HepG2 (cell line): ENCODE measurements around the gene GJC1. TPM values are rescaled to one million over a fixed set of nuclear protein-coding genes. Genes with fewer than 3 reads are reported as not detected.

Experiments used
- CHD2 ChIP-seq: IDR thresholded peaks from 2 replicates; pipeline ENCODE4 v1.6.1; 2011; ENCODE audit warnings: low read depth, low read length, improper control_type of control experiment
- ERF ChIP-seq: IDR thresholded peaks from 2 replicates; pipeline ENCODE4 v1.6.1; 2018; ENCODE audit warnings: missing biosample characterization, missing genetic modification reagents
- FOXJ3 ChIP-seq: sonication (generic); formaldehyde crosslinking; IDR thresholded peaks from 2 replicates; pipeline ENCODE4 v1.4.0; 2020; ENCODE audit warnings: missing genetic modification reagents, mild to moderate bottlenecking, borderline replicate concordance
- HOXD1 ChIP-seq: sonication (generic); formaldehyde crosslinking; IDR thresholded peaks from 2 replicates; pipeline ENCODE4 v1.5.0; 2020; ENCODE audit warnings: missing genetic modification reagents
- MIXL1 ChIP-seq: IDR thresholded peaks from 2 replicates; pipeline ENCODE4 v1.6.1; 2016
- POLR2AphosphoS5 ChIP-seq: IDR thresholded peaks from 2 replicates; pipeline ENCODE4 v1.6.1; 2012; ENCODE audit warnings: low read depth, low read length
- POLR2G ChIP-seq: fragments of 200-400 bp; formaldehyde crosslinking; IDR thresholded peaks from 2 replicates; pipeline ENCODE4 v1.6.1; 2018; ENCODE audit warnings: mild to moderate bottlenecking, low read depth, low read length, moderate library complexity
- RAD21 ChIP-seq: fragments of 450-650 bp; formaldehyde crosslinking; IDR thresholded peaks from 2 replicates; pipeline ENCODE4 v1.5.0; 2020; ENCODE audit warnings: mild to moderate bottlenecking
- RXRA ChIP-seq: sonication (generic); formaldehyde crosslinking; IDR thresholded peaks from 2 replicates; pipeline ENCODE4 v1.5.1; 2020; ENCODE audit warnings: missing genetic modification reagents
- RXRB ChIP-seq: IDR thresholded peaks from 2 replicates; pipeline ENCODE4 v1.6.1; 2016; ENCODE audit warnings: borderline replicate concordance, missing genetic modification reagents, missing compliant biosample characterization
- SIX1 ChIP-seq: sonication (generic); formaldehyde crosslinking; IDR thresholded peaks from 2 replicates; pipeline ENCODE4 v1.4.0; 2020; ENCODE audit warnings: missing genetic modification reagents, borderline replicate concordance
- YEATS2 ChIP-seq: sonication (generic); formaldehyde crosslinking; IDR thresholded peaks from 2 replicates; pipeline ENCODE4 v1.4.0; 2020; ENCODE audit warnings: missing genetic modification reagents, borderline replicate concordance
- ZNF260 ChIP-seq: sonication (generic); formaldehyde crosslinking; IDR thresholded peaks from 2 replicates; pipeline ENCODE4 v1.4.0; 2020; ENCODE audit warnings: missing genetic modification reagents, low read depth, mild to moderate bottlenecking, borderline replicate concordance
- ZNF3 ChIP-seq: IDR thresholded peaks from 2 replicates; pipeline ENCODE4 v1.7.0; 2017; ENCODE audit warnings: inconsistent platforms
- ZNF329 ChIP-seq: sonication (generic); formaldehyde crosslinking; IDR thresholded peaks from 2 replicates; pipeline ENCODE4 v1.9.0; 2021; ENCODE audit warnings: low read depth, mild to moderate bottlenecking, missing genetic modification reagents
- ZNF431 ChIP-seq: sonication (generic); formaldehyde crosslinking; IDR thresholded peaks from 2 replicates; pipeline ENCODE4 v1.9.0; 2022; ENCODE audit warnings: missing genetic modification reagents, low read depth, mild to moderate bottlenecking, borderline replicate concordance
- ZNF501 ChIP-seq: sonication (generic); formaldehyde crosslinking; IDR thresholded peaks from 2 replicates; pipeline ENCODE4 v1.5.1; 2020; ENCODE audit warnings: mild to moderate bottlenecking, moderate library complexity, missing genetic modification reagents
- ZNF572 ChIP-seq: sonication (generic); formaldehyde crosslinking; IDR thresholded peaks from 2 replicates; pipeline ENCODE4 v1.5.1; 2020; ENCODE audit warnings: mild to moderate bottlenecking, missing genetic modification reagents
- ZNF607 ChIP-seq: sonication (generic); formaldehyde crosslinking; IDR thresholded peaks from 2 replicates; pipeline ENCODE4 v1.5.1; 2020; ENCODE audit warnings: missing genetic modification reagents, mild to moderate bottlenecking, borderline replicate concordance
- ZNF674 ChIP-seq: sonication (generic); formaldehyde crosslinking; IDR thresholded peaks from 2 replicates; pipeline ENCODE4 v1.5.0; 2020; ENCODE audit warnings: low read depth, mild to moderate bottlenecking, missing genetic modification reagents
- ZNF761 ChIP-seq: sonication (generic); formaldehyde crosslinking; conservative IDR thresholded peaks from 2 replicates; pipeline ENCODE4 v1.4.0; 2020; ENCODE audit warnings: mild to moderate bottlenecking, missing genetic modification reagents
- ZNF850 ChIP-seq: sonication (generic); formaldehyde crosslinking; conservative IDR thresholded peaks from 2 replicates; pipeline ENCODE4 v1.9.0; 2021; ENCODE audit warnings: mild to moderate bottlenecking, missing genetic modification reagents
- polyA plus RNA-seq, 8 experiments: library from polyadenylated mRNA; depleted of rRNA in 3 of 8; stranded (reverse) in 7 of 8; unstranded in 1 of 8; fragments of >200 nt; fragmentation: Illumina TruSeq in 4 of 8; extraction: Trizol in 4 of 8; gene quantifications; 2 replicates each; pipeline versions ENCODE4 v1.2.1 to v1.2.3, GENCODE V29; 2011 to 2016; ENCODE audit warnings: low read depth in 4 of 8, missing spikeins in 1 of 8, mixed read lengths in 1 of 8; ENCODE audit not compliant: insufficient read depth in 1 of 8
- total RNA-seq, 5 experiments: library from RNA; depleted of rRNA; stranded (reverse); fragments of >200 nt; fragmentation: Illumina TruSeq; extraction: Trizol; gene quantifications; 2 replicates each; pipeline ENCODE4 v1.2.3, GENCODE V29; 2016; ENCODE audit warnings: low read depth in 1 of 5
- TF ChIP-seq, protein P1 (sequence below): sonication (generic); formaldehyde crosslinking; IDR thresholded peaks from 2 replicates; pipeline ENCODE4 v1.4.0; 2020; ENCODE audit warnings: missing genetic modification reagents
- TF ChIP-seq, protein P2 (sequence below): sonication (generic); formaldehyde crosslinking; IDR thresholded peaks from 2 replicates; pipeline ENCODE4 v1.5.0; 2020; ENCODE audit warnings: mild to moderate bottlenecking, missing genetic modification reagents, moderate library complexity
- TF ChIP-seq, protein P3 (sequence below): sonication (generic); formaldehyde crosslinking; IDR thresholded peaks from 2 replicates; pipeline ENCODE4 v1.4.0; 2020; ENCODE audit warnings: missing genetic modification reagents
- TF ChIP-seq, protein P4 (sequence below): IDR thresholded peaks from 2 replicates; pipeline ENCODE4 v1.6.1; 2018; ENCODE audit warnings: missing genetic modification reagents

Gene GJC1
- total and polyA plus RNA-seq, 2 of the 13 experiments (the other 11 are each of a cell fraction or from before 2014, with no cell fraction given): 1.7 TPM

DNA sequence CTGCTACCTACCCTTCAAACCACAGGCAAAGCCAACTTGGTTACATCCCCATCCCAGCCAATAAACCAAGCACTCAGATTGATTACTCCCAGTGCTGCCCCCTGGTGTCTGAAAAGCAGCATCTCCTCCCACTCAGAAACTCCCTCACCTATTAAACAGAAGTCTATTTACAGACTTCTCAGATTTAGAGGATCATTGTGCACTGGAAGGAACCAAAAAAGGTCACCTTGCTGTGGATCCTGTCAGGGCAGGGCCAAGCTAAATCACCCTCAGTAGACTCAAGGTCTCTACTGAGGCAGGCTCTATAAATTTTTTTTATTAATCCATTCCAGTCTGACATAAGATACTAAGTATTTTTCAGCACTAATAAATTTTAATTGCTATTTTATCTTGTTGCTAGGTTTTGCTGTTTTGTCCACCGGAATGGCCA is 35.2 kb upstream of the GJC1 start (continued):
- no peak for TF ChIP-seq ZNF674
- TF ChIP-seq FOXJ3 (CRISPR knock-in tag): 0 out of 2 replicates have a peak, but pooled peaks have one; percentile 29
- TF ChIP-seq ZNF572 (CRISPR knock-in tag): no peak
- TF ChIP-seq ZNF501: no peak
- TF ChIP-seq ERF (CRISPR knock-in tag): peak; percentile 50; the same call in 1 of the 2 replicates
- TF ChIP-seq ZNF850: no peak
- no peak for TF ChIP-seq ZNF761 (CRISPR knock-in tag)
- no peak for TF ChIP-seq ZNF431 (CRISPR knock-in tag)
- TF ChIP-seq, protein P1, sequence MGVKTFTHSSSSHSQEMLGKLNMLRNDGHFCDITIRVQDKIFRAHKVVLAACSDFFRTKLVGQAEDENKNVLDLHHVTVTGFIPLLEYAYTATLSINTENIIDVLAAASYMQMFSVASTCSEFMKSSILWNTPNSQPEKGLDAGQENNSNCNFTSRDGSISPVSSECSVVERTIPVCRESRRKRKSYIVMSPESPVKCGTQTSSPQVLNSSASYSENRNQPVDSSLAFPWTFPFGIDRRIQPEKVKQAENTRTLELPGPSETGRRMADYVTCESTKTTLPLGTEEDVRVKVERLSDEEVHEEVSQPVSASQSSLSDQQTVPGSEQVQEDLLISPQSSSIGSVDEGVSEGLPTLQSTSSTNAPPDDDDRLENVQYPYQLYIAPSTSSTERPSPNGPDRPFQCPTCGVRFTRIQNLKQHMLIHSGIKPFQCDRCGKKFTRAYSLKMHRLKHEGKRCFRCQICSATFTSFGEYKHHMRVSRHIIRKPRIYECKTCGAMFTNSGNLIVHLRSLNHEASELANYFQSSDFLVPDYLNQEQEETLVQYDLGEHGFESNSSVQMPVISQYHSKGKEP: no peak
- no peak for TF ChIP-seq CHD2
- no peak for TF ChIP-seq RXRA (CRISPR knock-in tag)
- peak; percentile 77 for TF ChIP-seq RAD21 (CRISPR knock-in tag)
- no peak for TF ChIP-seq POLR2G
- TF ChIP-seq, protein P2, sequence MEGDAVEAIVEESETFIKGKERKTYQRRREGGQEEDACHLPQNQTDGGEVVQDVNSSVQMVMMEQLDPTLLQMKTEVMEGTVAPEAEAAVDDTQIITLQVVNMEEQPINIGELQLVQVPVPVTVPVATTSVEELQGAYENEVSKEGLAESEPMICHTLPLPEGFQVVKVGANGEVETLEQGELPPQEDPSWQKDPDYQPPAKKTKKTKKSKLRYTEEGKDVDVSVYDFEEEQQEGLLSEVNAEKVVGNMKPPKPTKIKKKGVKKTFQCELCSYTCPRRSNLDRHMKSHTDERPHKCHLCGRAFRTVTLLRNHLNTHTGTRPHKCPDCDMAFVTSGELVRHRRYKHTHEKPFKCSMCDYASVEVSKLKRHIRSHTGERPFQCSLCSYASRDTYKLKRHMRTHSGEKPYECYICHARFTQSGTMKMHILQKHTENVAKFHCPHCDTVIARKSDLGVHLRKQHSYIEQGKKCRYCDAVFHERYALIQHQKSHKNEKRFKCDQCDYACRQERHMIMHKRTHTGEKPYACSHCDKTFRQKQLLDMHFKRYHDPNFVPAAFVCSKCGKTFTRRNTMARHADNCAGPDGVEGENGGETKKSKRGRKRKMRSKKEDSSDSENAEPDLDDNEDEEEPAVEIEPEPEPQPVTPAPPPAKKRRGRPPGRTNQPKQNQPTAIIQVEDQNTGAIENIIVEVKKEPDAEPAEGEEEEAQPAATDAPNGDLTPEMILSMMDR (CRISPR knock-in tag): peak; percentile 86
- no peak for TF ChIP-seq ZNF607 (CRISPR knock-in tag)
- TF ChIP-seq HOXD1 (CRISPR knock-in tag): no peak
- 0 out of 2 replicates have a peak, but pooled peaks have one; percentile 66 for TF ChIP-seq MIXL1 (CRISPR knock-in tag)
- TF ChIP-seq SIX1 (CRISPR knock-in tag): no peak
- no peak for TF ChIP-seq ZNF260 (CRISPR knock-in tag)
- TF ChIP-seq, protein P3, sequence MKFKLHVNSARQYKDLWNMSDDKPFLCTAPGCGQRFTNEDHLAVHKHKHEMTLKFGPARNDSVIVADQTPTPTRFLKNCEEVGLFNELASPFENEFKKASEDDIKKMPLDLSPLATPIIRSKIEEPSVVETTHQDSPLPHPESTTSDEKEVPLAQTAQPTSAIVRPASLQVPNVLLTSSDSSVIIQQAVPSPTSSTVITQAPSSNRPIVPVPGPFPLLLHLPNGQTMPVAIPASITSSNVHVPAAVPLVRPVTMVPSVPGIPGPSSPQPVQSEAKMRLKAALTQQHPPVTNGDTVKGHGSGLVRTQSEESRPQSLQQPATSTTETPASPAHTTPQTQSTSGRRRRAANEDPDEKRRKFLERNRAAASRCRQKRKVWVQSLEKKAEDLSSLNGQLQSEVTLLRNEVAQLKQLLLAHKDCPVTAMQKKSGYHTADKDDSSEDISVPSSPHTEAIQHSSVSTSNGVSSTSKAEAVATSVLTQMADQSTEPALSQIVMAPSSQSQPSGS (CRISPR knock-in tag): 0 out of 2 replicates have a peak, but pooled peaks have one; percentile 22
- TF ChIP-seq, protein P4, sequence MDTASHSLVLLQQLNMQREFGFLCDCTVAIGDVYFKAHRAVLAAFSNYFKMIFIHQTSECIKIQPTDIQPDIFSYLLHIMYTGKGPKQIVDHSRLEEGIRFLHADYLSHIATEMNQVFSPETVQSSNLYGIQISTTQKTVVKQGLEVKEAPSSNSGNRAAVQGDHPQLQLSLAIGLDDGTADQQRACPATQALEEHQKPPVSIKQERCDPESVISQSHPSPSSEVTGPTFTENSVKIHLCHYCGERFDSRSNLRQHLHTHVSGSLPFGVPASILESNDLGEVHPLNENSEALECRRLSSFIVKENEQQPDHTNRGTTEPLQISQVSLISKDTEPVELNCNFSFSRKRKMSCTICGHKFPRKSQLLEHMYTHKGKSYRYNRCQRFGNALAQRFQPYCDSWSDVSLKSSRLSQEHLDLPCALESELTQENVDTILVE (CRISPR knock-in tag): peak; percentile 25; the same call in 1 of the 2 replicates
- no peak for TF ChIP-seq POLR2AphosphoS5
- no peak for TF ChIP-seq ZNF329 (CRISPR knock-in tag)
- 0 out of 2 replicates have a peak, but pooled peaks have one; percentile 32 for TF ChIP-seq RXRB (CRISPR knock-in tag)
- no peak for TF ChIP-seq YEATS2 (CRISPR knock-in tag)
- no peak for TF ChIP-seq ZNF3 (CRISPR knock-in tag)
